Body of pancreas (tissue), 4 donors: ENCODE measurements around the gene UXS1. TPM values are rescaled to one million over a fixed set of nuclear protein-coding genes. Genes with fewer than 3 reads are reported as not detected.

Experiments
- ATAC-seq: fragments of 150-250 bp; one replicate; pipeline ENCODE4 v1.9.1; 2016
- DNase-seq, 4 donors: peaks; one replicate each; pipeline ENCODE4 v3.0.0-alpha.2; 2019
- H3K27ac ChIP-seq, 4 donors: fragments of 200-600 bp; sonication (generic); 1 replicate in 3 of 4; 2 replicates in 1 of 4; pipeline versions ENCODE4 v1.5.1 to v1.6.1; 2016 to 2019; ENCODE audit warnings: mild to moderate bottlenecking in 1 of 4, mixed read lengths in 1 of 4, moderate library complexity in 1 of 4
- H3K27me3 ChIP-seq, 2 donors: fragments of 200-600 bp; sonication (generic); one replicate each; pipeline ENCODE4 v1.6.0; 2016; ENCODE audit warnings: mild to moderate bottlenecking in 1 of 2
- H3K36me3 ChIP-seq, 2 donors: fragments of 200-600 bp; sonication (generic); replicated peaks in 1 of 2; 2 replicates each; pipeline ENCODE4 v1.5.1; 2016; ENCODE audit warnings: low read depth in 2 of 2; ENCODE audit not compliant: insufficient read depth in 1 of 2
- H3K4me1 ChIP-seq: fragments of 200-600 bp; sonication (generic); one replicate; pipeline ENCODE4 v1.6.0; 2016
- H3K4me3 ChIP-seq, 2 donors: fragments of 200-600 bp; sonication (generic); 1 replicate in 1 of 2; 2 replicates in 1 of 2; pipeline ENCODE4 v1.5.1; 2016 to 2019
- H3K9me3 ChIP-seq, 3 donors: fragments of 200-600 bp; sonication (generic); 1 replicate in 2 of 3; 2 replicates in 1 of 3; pipeline ENCODE4 v1.5.1; 2016
- POLR2A ChIP-seq, 3 donors: fragments of 450-650 bp; IDR thresholded peaks; one replicate each; pipeline ENCODE4 v1.6.1; 2016; ENCODE audit warnings: antibody characterized with exemption in 3 of 3, mild to moderate bottlenecking in 2 of 3
- WGBS, 2 donors: methylation state at CpG; one replicate each; pipeline ENCODE4 v1.1.5; 2017; 5-methylcytosine and 5-hydroxymethylcytosine counted together
- intact Hi-C: fragments of 100-400 bp; cut with DNase I; formaldehyde crosslinking; loops from one replicate; pipeline ENCODE4 v1.15.1; 2023
- total RNA-seq, 2 donors: library from RNA; depleted of rRNA; stranded (reverse); fragments of >200 nt; gene quantifications; one replicate each; pipeline ENCODE4 v1.1.0, GENCODE V29; 2016
- TF ChIP-seq, protein P1 (sequence below), 7 experiments: fragments of 450-650 bp in 4 of 7; fragments of 200-600 bp in 3 of 7; sonication (generic) in 3 of 7; IDR thresholded peaks; one replicate each; pipeline ENCODE4 v1.5.1; 2016 to 2019; ENCODE audit warnings: antibody characterized with exemption in 7 of 7

The UXS1 gene
- total RNA-seq, 2 donors from 2014 or later = 15.8 to 33.6 TPM

DNA sequence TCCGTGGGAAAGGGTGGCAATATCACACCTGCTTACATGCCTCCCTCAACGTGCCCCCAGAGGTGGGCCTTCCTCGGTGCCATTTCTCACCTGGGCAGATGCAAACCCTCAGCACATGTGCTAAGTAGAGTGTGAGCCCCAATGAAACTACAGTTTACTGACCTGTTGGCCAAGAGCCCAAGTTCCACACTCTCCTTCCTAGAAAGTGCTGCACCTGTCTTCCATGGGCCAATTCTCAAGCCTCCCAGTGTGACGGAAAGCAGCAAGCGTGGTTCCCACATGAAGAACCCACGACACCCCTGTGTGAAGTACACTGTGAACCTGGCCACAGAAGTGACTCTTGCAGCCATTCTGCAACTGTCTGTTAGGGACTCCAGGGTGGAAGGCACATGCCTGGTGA lies 73.7 kb downstream of the UXS1 start:
- Histone ChIP-seq H3K9me3 (no peaks in the 10 kb centered on the region), H3K4me1 (peaks cover 41% of the 10 kb centered on the region), H3K4me3 (no peak overlapping the region), H3K27ac (peak overlapping the region in 3 of 4 donors; percentile 9 to 57 (median 28)), H3K27me3 (no peaks in the 10 kb centered on the region), H3K36me3 (no peaks in the 10 kb centered on the region)
- no peak for TF ChIP-seq POLR2A (IDR thresholded peaks at IDR 0.05)
- TF ChIP-seq, protein P1, sequence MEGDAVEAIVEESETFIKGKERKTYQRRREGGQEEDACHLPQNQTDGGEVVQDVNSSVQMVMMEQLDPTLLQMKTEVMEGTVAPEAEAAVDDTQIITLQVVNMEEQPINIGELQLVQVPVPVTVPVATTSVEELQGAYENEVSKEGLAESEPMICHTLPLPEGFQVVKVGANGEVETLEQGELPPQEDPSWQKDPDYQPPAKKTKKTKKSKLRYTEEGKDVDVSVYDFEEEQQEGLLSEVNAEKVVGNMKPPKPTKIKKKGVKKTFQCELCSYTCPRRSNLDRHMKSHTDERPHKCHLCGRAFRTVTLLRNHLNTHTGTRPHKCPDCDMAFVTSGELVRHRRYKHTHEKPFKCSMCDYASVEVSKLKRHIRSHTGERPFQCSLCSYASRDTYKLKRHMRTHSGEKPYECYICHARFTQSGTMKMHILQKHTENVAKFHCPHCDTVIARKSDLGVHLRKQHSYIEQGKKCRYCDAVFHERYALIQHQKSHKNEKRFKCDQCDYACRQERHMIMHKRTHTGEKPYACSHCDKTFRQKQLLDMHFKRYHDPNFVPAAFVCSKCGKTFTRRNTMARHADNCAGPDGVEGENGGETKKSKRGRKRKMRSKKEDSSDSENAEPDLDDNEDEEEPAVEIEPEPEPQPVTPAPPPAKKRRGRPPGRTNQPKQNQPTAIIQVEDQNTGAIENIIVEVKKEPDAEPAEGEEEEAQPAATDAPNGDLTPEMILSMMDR (IDR thresholded peaks at IDR 0.05) = no peak
- ATAC-seq (peak; percentile 67), DNase-seq (peak; percentile 70 to 87 (median 83))
- intact Hi-C loops = no loop called here
- WGBS, 2 donors = 47 to 54% methylated on average over 6 of the region's 6 CpGs

DNA sequence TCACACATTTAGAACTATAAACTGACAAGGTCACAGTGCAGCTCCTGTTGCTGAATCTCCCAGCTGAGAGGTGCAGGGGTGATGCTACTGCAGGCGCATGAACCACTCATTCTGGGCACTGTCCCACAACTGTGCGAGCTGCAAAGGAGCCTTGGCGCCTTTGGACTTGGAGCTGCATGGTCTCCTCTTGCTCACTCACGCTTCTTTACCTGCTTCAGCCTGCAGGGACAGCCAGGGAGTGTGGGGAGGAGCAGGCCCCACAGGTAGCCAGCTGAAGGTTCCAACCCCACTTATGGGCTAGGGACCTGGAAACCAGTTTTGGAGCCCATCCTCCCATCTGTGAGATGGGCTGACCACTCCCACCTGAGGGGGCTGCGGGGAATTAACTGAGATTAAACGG lies 75.0 kb downstream of the UXS1 start:
- intact Hi-C loops = loop anchor here (10.0 kb wide), 1 partner anchor 46 kb away; no protein-coding TSS in a partner anchor
- Histone ChIP-seq H3K36me3 (no peaks in the 10 kb centered on the region), H3K4me1 (peaks cover 30% of the 10 kb centered on the region), H3K27ac (no peak overlapping the region), H3K9me3 (no peaks in the 10 kb centered on the region), H3K4me3 (no peak overlapping the region), H3K27me3 (no peaks in the 10 kb centered on the region)
- ATAC-seq = no peak
- DNase-seq = no peak
- WGBS, 2 donors = 94 to 100% methylated on average over 4 to 6 of the region's 6 CpGs
- TF ChIP-seq, protein P1 (IDR thresholded peaks at IDR 0.05) = no peak
- no peak for TF ChIP-seq POLR2A (IDR thresholded peaks at IDR 0.05)

DNA sequence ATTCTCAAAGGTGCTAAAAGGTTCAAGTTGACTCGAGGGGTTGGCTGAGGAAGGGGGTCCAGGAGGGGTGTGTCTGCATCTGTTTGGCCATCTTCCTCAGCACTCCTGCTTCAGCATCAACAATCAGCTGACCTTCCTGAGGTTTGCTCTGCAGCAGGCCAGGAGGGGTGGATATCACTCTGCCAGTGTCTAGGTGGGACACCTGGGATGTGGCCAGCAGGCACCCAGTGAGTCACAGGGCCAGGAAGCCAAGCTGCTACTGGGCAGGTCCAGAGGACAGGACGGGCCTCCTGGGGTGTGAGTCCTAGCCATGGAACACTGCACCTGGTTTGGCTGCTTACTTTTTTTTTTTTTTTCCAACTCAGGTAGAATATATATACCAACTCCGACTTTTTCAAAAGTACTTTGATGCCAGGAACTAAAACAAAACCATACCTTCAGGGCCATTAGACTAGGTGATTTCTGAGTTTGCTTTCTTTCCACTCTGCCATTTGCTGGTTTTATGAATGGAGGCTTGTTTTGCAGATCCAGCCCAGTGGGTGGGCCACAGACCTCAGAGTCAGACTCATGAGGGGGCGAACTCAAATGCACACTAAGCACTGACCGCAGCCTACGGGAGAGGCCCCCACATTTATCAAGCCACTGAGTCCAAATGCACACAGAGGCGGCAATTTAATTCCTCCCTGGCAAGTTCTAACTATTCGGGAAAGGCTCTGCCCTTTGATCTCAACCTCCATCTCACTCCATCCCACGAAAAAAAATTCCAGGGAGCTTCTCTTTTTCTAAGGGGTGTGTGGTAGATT lies 76.0 kb downstream of the UXS1 start:
- DNase-seq (peak in 1 of 4 donors; percentile 78), ATAC-seq (no peak)
- peaks cover 32% of the 10 kb centered on the region for H3K4me1 ChIP-seq
- H3K27me3 ChIP-seq = no peaks in the 10 kb centered on the region
- no peaks in the 10 kb centered on the region for H3K36me3 ChIP-seq
- H3K4me3 ChIP-seq = no peak overlapping the region
- H3K9me3 ChIP-seq = no peaks in the 10 kb centered on the region
- TF ChIP-seq POLR2A (IDR thresholded peaks at IDR 0.05) = no peak
- TF ChIP-seq, protein P1 (IDR thresholded peaks at IDR 0.05) = no peak
- WGBS, 2 donors = 84% methylated on average over 9 of the region's 9 CpGs
- intact Hi-C loops = loop anchor here (10.0 kb wide), 1 partner anchor 47 kb away; no protein-coding TSS in a partner anchor
- no peak overlapping the region for H3K27ac ChIP-seq

DNA sequence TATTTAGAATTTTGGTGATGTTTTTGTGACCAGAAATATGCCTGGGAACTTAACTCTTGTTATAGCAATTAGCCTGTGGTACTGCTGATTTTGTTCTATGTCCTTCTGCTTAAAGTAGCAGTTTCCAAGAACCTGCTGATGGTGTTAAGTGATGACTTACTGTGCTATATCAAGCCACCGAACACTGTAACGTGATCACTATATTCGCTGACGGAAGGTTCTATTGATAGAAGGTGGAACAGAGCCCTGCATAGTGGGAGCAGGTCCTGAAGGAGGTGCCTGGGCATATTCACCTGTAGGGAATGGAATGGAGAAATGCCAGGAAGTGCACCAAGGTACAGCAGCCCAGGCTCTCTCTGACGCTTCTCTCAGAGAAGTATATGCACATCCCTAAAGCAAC lies 76.8 kb downstream of the UXS1 start:
- TF ChIP-seq, protein P1 (IDR thresholded peaks at IDR 0.05) = no peak
- no peak for TF ChIP-seq POLR2A (IDR thresholded peaks at IDR 0.05)
- H3K27me3 ChIP-seq = no peaks in the 10 kb centered on the region
- no peaks in the 10 kb centered on the region for H3K36me3 ChIP-seq
- 64 to 83% methylated on average over 5 of the region's 5 CpGs for WGBS, 2 donors
- peaks cover 38% of the 10 kb centered on the region for H3K4me1 ChIP-seq
- no peaks in the 10 kb centered on the region for H3K9me3 ChIP-seq
- H3K27ac ChIP-seq = no peak overlapping the region
- H3K4me3 ChIP-seq = no peak overlapping the region
- intact Hi-C loops = loop anchor here (10.0 kb wide), 1 partner anchor 47 kb away; no protein-coding TSS in a partner anchor
- DNase-seq (no peak), ATAC-seq (no peak)
